Measurements from ENCODE around the gene SPPL3. TPM values are rescaled to one million over a fixed set of nuclear protein-coding genes. Genes with fewer than 3 reads are reported as not detected.

The SPPL3 gene
- polyA plus RNA-seq, 1 donor: 49.2 TPM

- DNase-seq (ENCODE audit: low read depth): no peak
These were observed 29.5 kb downstream of the SPPL3 start for GRCh38 chr12:120874547-120875245.

GRCh38 chr12:120873226-120873625 lies 30.9 kb downstream of the SPPL3 start:
- DNase-seq (ENCODE audit: low read depth): no peak

GRCh38 chr12:120872487-120872886 lies 31.7 kb downstream of the SPPL3 start:
- DNase-seq (ENCODE audit: low read depth): no peak

- DNase-seq (ENCODE audit: low read depth): no peak
These were observed 33.7 kb downstream of the SPPL3 start for GRCh38 chr12:120870415-120870814.

- no peak for DNase-seq (ENCODE audit: low read depth)
These were observed 34.8 kb downstream of the SPPL3 start for GRCh38 chr12:120869376-120869775.

- no peak for DNase-seq (ENCODE audit: low read depth)
These were observed 38.0 kb downstream of the SPPL3 start for GRCh38 chr12:120866108-120866507.

GRCh38 chr12:120865098-120865497 lies 39.1 kb downstream of the SPPL3 start:
- no peak for DNase-seq (ENCODE audit: low read depth)

GRCh38 chr12:120862664-120863063 lies 41.5 kb downstream of the SPPL3 start:
- no peak for DNase-seq (ENCODE audit: low read depth)

GRCh38 chr12:120861074-120861795 lies 42.9 kb downstream of the SPPL3 start:
- DNase-seq (ENCODE audit: low read depth): no peak

- DNase-seq (ENCODE audit: low read depth): no peak
These were observed 45.7 kb downstream of the SPPL3 start for GRCh38 chr12:120858306-120859088.

- no peak for DNase-seq (ENCODE audit: low read depth)
These were observed 47.2 kb downstream of the SPPL3 start for GRCh38 chr12:120856980-120857379.

GRCh38 chr12:120855823-120856588 lies 48.2 kb downstream of the SPPL3 start:
- no peak for DNase-seq (ENCODE audit: low read depth)

GRCh38 chr12:120854804-120855203 lies 49.4 kb downstream of the SPPL3 start:
- DNase-seq (ENCODE audit: low read depth): no peak

GRCh38 chr12:120853188-120853587 lies 51.0 kb downstream of the SPPL3 start:
- DNase-seq (ENCODE audit: low read depth): no peak

GRCh38 chr12:120851944-120852343 lies 52.2 kb downstream of the SPPL3 start:
- DNase-seq (ENCODE audit: low read depth): no peak

- DNase-seq (ENCODE audit: low read depth): no peak
These were observed 52.7 kb downstream of the SPPL3 start for GRCh38 chr12:120851444-120851843.

- no peak for DNase-seq (ENCODE audit: low read depth)
These were observed 54.4 kb downstream of the SPPL3 start for GRCh38 chr12:120849765-120850164.

GRCh38 chr12:120847814-120848213 lies 56.3 kb downstream of the SPPL3 start:
- DNase-seq (ENCODE audit: low read depth): no peak

GRCh38 chr12:120847392-120847791 lies 56.8 kb downstream of the SPPL3 start:
- no peak for DNase-seq (ENCODE audit: low read depth)

GRCh38 chr12:120846721-120847120 lies 57.4 kb downstream of the SPPL3 start:
- DNase-seq (ENCODE audit: low read depth): no peak

GRCh38 chr12:120845696-120846095 lies 58.5 kb downstream of the SPPL3 start:
- no peak for DNase-seq (ENCODE audit: low read depth)
